ENCODE results near the gene LHX1. TPM values are rescaled to one million over a fixed set of nuclear protein-coding genes. Genes with fewer than 3 reads are reported as not detected.

Gene LHX1
- total RNA-seq, 2 donors from 2014 or later = 85.9 to 259 TPM

- no peak for TF ChIP-seq CTCF (conservative IDR thresholded peaks at IDR 0.05)
- Mint-ChIP-seq H3K27me3 (ENCODE audit: insufficient read depth) (peaks cover 74% of the 10 kb centered on the region), H3K9me3 (no peaks in the 10 kb centered on the region), H3K27ac (peak overlapping the region; percentile 81), H3K4me1 (peaks cover 24% of the 10 kb centered on the region), H3K36me3 (ENCODE audit: low read depth) (peaks cover 53% of the 10 kb centered on the region), H3K4me3 (peak overlapping the region; percentile 98)
- 0 to 1% methylated on average over 21 to 25 of the region's 25 CpGs for WGBS, 2 experiments (ENCODE audit: insufficient coverage in 1 of 2, insufficient read length in 1 of 2)
- no peak for DNase-seq
- Histone ChIP-seq H3K27me3 (ENCODE audit: control insufficient read depth, insufficient read depth, low read length, poor library complexity, severe bottlenecking) (peaks cover 82% of the 10 kb centered on the region), H3K9ac (ENCODE audit: extremely low read depth, low read length, poor library complexity, severe bottlenecking) (peak overlapping the region; percentile 71), H3K9me3 (ENCODE audit: control insufficient read depth, low read length) (no peaks in the 10 kb centered on the region), H3K36me3 (ENCODE audit: control insufficient read depth, insufficient read depth, low read length) (peaks cover 47% of the 10 kb centered on the region), H3K4me1 (ENCODE audit: control insufficient read depth, insufficient read depth, low read length) (peaks cover 23% of the 10 kb centered on the region), H3K27ac (ENCODE audit: low read depth, low read length) (no peak overlapping the region), H3K4me3 (ENCODE audit: low read length) (peak overlapping the region; percentile 99)
Observed at GRCh38 chr17:36938566-36939051, 1.3 kb downstream of the LHX1 start.

- peaks cover 74% of the 10 kb centered on the region for H3K27me3 Mint-ChIP-seq (ENCODE audit: insufficient read depth)
Observed at GRCh38 chr17:36939052-36939801, 2.0 kb downstream of the LHX1 start.

GRCh38 chr17:36939802-36940312 is 2.6 kb downstream of the LHX1 start:
- 2% methylated on average over 10 to 23 of the region's 26 CpGs for WGBS, 2 experiments (ENCODE audit: insufficient coverage in 1 of 2, insufficient read length in 1 of 2)
- Histone ChIP-seq H3K4me3 (ENCODE audit: low read length) (peak overlapping the region; percentile 99), H3K36me3 (ENCODE audit: control insufficient read depth, insufficient read depth, low read length) (peaks cover 44% of the 10 kb centered on the region), H3K27me3 (ENCODE audit: control insufficient read depth, insufficient read depth, low read length, poor library complexity, severe bottlenecking) (peaks cover 83% of the 10 kb centered on the region), H3K4me1 (ENCODE audit: control insufficient read depth, insufficient read depth, low read length) (peaks cover 22% of the 10 kb centered on the region), H3K9ac (ENCODE audit: extremely low read depth, low read length, poor library complexity, severe bottlenecking) (peak overlapping the region; percentile 71), H3K27ac (ENCODE audit: low read depth, low read length) (no peak overlapping the region), H3K9me3 (ENCODE audit: control insufficient read depth, low read length) (no peaks in the 10 kb centered on the region)
- Mint-ChIP-seq H3K27me3 (ENCODE audit: insufficient read depth) (peaks cover 79% of the 10 kb centered on the region), H3K4me3 (peak overlapping the region; percentile 98), H3K4me1 (peaks cover 27% of the 10 kb centered on the region), H3K9me3 (no peaks in the 10 kb centered on the region), H3K27ac (peak overlapping the region; percentile 90), H3K36me3 (ENCODE audit: low read depth) (peaks cover 49% of the 10 kb centered on the region)
- no peak for TF ChIP-seq CTCF (conservative IDR thresholded peaks at IDR 0.05)
- no peak for DNase-seq

More at GRCh38 chr17:36939052-36939801, 2.0 kb downstream of the LHX1 start:
- no peak overlapping the region for H3K27ac ChIP-seq (ENCODE audit: low read depth, low read length)
- 1% methylated on average over 37 to 43 of the region's 43 CpGs for WGBS, 2 experiments (ENCODE audit: insufficient coverage in 1 of 2, insufficient read length in 1 of 2)
- peaks cover 50% of the 10 kb centered on the region for H3K36me3 Mint-ChIP-seq (ENCODE audit: low read depth)
- DNase-seq = peak; percentile 75
- H3K4me3 ChIP-seq (ENCODE audit: low read length) = peak overlapping the region; percentile 99
- no peaks in the 10 kb centered on the region for H3K9me3 Mint-ChIP-seq
- TF ChIP-seq CTCF (conservative IDR thresholded peaks at IDR 0.05) = no peak
- peak overlapping the region; percentile 98 for H3K4me3 Mint-ChIP-seq
- H3K4me1 Mint-ChIP-seq = peaks cover 22% of the 10 kb centered on the region
- H3K9ac ChIP-seq (ENCODE audit: extremely low read depth, low read length, poor library complexity, severe bottlenecking) = peak overlapping the region; percentile 71
- peaks cover 80% of the 10 kb centered on the region for H3K27me3 ChIP-seq (ENCODE audit: control insufficient read depth, insufficient read depth, low read length, poor library complexity, severe bottlenecking)
- peaks cover 22% of the 10 kb centered on the region for H3K4me1 ChIP-seq (ENCODE audit: control insufficient read depth, insufficient read depth, low read length)
- no peaks in the 10 kb centered on the region for H3K9me3 ChIP-seq (ENCODE audit: control insufficient read depth, low read length)
- peaks cover 45% of the 10 kb centered on the region for H3K36me3 ChIP-seq (ENCODE audit: control insufficient read depth, insufficient read depth, low read length)
- peak overlapping the region; percentile 81 for H3K27ac Mint-ChIP-seq
